HG03045 (cell line): ENCODE data around the gene NCOR2.

Source experiments
- ATAC-seq: cut with Tn5 transposase; IDR thresholded peaks from one replicate; pipeline ENCODE4 v1.9.1; 2021; ENCODE audit warnings: mild to moderate bottlenecking, moderate library complexity; ENCODE audit not compliant: unreplicated experiment

Gene NCOR2

DNA sequence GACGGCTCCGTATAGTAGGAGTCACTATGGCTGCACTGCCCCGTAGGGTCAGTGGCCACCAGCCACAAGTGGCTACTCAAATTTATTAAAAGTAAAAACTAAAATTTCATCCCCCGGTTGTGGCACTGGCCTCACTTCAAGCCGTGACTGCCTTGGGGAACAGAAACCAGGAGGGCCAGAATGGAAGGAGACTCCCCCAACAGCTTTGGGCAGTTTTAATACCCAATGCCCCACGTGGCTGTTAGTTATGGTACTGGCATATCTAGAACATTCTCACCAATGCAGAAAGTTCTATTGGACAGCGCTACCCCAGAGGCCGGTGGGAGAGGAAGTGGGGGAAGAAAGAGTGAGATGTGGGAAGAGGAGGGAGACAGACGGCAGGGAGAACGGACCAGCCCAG lies 6.2 kb downstream of the NCOR2 start:
- no peak for ATAC-seq

DNA sequence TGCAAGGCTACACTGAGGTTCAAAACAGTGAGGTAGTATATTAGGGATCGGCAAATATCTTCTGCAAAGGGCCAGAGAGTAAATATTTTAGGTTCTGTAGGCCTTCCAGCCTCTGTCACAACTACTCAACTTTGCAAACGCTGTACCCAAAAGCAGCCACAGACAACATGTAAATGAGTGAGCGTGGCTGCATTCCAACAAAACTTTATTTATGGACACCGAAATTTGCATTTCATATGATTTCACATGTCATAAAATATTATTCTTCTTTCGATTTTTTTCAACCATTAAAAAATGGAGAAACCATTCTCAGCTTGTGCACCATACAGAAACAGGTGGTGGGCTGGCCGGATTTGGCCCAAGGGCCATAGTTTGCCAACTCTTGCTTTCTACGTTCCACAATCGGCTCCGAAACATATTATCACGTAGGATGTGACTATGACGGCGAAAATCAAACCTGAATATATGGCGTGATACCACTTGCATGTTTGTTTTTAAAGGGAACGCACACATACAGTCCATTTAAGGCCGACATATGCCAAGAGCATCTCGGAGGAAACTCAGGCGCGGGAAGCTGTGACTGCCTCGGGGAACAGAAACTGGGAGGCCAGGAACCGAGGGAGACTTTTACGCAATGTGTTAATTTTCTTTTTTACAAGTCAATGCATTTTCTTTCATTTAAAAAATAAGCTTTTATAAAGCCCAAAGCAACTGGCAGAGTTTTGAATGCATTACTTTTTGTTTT lies 7.1 kb downstream of the NCOR2 start:
- ATAC-seq: no peak

DNA sequence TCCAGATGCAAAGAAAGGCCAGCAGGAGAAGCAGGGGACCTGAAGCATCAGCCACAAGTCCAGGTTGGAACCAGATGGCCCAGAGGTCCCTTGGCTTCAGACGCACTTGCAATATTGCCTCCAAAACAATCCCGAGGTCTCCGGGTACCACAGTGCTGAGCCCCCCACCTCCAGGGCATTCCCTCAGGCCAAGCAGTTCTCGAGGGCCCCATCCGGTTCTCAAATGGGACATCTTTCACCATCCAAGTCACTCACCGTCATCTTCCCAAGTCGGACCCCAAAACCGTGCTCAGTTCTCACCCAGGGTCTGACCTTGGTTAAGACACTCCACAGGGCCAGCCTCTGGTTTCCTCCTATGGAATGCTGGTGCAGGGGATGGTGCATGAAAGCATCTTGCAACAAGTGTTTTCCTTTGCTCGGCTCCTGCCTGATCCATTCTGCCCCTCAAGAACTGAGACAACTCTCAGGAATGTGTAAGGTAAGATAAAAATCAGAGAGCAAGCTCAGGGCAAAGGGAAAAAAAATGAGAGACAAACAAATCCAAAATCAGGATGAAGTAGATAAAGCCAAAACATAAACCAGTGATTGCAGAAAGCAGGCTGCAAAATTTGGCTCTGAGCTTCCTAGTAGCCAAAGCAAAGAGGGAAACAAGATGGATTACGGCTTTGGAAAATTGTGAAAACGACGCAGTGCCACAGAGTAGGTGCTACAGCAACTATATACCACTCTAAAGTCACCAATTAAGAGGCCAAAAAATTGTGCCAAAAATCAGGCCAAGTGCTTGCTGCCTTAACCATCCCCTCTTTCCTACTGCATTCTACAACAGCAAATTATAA lies 8.0 kb downstream of the NCOR2 start:
- no peak for ATAC-seq

DNA sequence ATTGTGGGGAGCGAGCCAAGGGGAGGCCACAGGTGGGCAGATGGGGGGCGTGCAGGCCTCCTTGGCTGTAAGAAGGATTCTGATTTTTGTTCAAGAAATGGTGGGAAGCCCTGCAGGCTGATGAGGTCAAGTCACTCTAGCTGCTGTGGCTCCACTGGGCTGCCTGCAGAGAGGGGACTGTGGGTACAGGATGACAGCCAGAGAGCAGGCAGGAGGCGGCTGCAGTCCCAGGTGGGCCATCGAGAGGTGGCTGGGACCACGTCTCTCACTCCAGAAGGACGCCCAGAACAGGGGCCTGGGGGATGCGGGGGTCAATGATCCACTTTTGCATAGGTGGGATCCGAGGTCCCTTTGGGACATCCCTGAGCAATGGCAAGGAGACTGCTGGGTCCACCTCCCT lies 9.1 kb downstream of the NCOR2 start:
- ATAC-seq: no peak

DNA sequence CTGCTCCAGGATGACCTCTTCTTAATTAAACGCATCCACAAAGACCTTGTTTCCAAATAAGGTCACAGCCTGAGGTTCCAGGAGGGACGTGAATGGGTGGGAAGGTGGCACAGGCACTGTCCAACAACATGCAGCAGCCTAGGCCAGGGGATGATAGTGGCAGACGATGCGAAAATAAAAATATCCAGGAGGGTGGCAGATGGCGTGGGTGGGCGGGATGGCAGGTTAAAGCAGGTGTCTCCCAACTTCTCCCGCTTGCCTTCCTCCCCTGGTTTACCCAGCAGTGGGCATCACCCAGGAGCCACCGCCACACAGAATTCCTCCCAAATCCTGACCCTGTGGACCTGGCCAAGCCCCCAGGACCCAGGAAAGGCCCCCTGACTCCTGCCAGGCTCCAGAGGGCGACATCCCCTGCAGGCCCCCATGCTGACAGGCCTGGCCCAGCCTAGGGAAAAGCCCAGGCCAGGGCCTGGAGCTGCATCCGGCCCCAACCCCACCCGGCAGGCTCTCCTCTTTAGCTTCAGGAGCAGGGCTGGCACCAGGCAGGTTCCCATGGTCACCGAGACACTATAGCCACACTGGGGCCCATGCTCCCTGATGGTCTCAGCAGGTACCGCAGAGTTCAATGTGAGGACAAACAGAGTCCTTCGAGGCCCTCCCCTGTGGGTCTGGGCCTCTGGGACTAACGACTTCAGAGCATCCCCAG lies 9.7 kb downstream of the NCOR2 start:
- no peak for ATAC-seq

DNA sequence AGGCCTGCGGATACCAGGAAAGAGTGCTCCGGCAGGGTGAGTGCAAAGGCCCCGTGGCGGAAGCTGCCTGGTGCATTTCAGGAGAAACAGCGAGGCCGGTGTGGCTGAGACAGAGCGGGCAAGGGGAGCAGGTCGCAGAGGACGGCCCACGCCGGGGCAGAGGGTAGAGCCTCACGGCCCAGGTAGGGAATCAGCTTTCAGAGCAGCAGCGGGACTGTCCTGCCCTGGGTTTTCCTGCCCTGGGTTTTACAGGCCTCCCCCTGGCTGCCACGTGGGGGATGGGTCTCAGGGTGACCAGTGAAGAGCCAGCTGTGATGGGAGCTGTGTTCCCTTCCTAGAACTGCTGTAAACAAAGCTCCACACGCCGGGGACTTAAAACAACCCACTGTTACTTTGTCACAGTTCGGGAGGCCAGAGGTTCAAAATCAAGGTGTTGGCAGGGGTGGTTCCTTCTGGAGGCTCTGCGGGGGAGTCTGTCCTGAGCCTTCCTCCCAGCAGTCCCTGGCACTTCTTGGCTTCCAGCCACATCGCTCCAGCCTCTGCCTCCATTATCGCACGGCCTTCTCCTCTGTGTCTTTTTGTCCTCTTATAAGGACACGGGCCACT lies 10.4 kb downstream of the NCOR2 start:
- ATAC-seq: no peak

DNA sequence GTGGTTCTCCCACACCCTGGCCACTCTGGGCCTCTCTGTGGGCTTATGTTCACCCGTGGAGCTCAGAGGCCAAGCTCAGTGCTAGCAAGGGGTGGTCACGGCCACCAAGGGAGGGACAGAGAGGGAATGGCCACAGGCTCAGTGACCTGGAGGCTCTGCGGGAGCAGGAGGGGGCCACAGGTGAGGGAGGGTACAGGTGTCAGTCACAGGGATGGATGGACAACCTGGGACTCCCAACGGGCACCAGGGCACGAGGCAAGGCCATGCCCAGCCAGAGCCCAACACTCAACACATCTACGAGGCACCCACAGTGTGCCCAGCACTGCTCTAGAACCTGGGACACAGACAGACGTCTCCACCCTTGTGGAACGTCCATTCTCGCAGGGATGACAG lies 11.3 kb downstream of the NCOR2 start:
- ATAC-seq: no peak

DNA sequence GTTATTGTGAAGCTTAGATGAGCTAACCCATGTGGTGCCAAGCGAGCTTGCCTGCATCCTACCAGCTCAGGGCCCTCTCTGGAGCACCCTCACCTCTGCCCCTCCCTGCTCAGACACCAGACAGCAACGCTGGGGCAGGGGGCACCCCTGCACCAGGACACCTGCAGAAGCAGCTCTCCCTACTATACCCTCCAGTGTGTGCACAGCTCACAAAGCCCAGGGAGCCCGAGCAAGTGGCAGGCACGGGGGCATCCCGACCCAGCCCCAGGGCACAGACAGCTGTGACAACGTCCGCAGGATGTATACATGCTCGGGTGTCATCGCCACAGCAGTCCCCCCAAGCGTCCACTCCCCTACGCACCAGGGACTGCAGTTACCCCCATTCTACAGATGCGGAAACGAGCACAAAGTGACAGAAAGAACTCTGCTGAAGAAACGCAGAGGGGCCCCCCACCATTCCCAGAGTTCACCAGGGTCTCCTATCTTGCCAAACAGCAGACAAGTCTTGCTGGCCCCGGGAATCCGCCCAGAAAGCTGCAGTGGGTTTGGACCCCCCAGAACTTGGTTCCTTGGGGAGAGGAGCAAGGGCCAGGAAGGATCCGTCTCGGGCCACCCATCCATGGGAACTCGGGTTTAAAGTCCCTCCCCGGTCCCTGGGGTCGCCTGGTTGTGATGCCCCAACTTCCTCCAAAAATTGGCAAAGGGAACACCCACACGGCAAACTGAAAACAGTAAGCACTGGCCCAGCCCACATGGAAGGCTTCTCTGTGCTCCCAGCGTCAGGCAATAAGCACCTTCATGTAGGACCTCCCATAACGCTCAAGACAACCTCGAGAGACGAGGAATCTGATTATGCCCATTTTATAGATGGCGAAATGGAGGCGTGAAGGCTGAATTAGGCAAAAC lies 12.0 kb downstream of the NCOR2 start:
- ATAC-seq: no peak

DNA sequence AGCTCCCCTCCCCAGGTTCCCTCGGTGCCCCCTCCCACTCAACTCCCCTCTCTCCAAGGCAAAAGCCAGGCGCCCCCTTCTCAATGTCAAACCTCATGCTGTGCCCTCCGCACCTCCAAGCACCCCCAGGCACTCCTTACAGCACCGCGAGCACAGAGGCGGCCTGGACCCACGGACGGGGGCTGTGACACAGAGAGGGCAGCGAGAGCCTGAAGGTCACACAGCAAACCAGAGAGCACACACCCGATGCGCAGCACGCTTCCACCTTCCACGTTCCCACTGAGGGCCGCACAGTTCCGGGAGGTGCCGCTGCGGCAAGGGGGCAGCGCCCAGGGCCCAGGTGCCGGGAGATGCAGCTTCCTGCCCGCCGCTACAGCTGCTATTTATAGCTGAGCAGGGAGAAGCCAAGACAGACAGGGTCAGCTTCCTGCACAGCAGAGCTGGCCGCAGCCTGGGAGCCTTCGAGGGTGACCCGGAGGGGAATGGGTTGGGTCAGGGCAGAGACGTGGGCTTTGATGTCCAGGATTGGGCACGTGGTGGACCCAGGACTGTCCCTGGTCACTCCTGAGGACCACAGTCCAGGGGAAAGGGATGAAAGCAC lies 12.9 kb downstream of the NCOR2 start:
- ATAC-seq: no peak

DNA sequence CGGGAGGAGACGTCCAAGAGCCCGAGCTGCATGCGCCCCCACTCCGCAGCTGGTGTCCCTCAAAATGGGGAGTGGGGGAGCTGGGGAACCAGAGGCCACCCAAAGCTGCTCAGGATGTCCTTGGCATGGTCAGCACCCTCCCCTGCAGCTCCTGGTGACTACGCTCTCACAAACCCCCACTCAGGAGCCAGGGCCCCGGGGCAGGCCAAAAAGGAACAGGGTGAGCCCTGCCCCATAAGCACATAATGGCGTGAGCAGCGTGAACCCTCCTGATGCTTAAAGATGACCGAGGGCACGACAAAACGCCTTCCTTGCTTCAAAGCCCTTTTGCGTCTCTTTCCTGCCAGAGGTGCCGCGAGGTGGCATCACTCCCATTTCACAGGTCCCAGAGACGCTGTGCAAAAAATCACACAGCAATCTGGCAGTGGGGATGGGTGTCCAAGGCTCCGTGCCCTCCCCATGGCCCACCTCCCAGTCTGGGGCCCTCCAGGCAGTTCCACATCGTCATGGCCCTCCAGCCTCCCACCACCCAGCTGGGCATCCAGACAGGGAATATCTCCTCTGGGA lies 13.5 kb downstream of the NCOR2 start:
- no peak for ATAC-seq

DNA sequence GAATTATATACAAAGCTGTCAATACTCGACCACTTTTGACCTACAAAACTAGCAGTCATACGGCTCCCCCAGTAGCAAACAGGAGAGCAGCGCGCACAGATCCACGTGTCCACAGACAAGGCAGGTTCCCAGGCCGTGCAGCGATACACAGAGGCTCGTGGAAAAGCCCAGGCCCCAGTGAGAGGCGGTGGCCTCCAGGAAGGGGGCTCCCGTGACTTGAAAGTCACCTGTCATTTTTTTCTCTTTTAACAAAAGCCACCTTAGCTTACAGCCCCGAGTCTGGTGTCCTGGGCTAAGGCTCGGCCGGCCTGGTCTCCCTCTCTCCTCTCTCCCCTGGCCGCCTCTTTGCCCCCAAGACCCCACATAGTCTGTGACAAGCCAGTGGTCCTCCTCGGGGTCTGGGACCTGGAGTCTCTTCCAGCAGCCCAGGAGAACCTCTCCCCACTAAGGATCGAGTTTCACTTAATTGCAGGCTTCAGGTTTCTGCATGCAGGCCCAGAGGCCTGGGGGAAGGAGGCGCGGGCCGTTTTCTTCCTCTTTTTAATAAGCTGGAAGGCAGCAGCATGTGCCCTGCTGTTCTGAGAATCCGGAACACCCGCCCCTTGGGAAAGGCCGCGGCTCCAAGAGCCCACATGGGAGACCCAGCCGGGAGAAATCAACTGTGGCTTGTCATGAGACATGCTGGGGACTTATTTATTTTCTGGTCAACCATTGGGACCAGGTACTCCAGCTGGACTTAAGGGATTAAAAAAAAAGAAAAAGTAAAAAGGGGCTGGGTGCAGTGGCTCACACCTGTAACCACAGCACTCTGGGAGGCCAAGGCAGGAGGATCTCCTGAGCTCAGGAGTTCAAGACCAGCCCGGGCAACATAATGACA lies 15.9 kb downstream of the NCOR2 start:
- no peak for ATAC-seq

DNA sequence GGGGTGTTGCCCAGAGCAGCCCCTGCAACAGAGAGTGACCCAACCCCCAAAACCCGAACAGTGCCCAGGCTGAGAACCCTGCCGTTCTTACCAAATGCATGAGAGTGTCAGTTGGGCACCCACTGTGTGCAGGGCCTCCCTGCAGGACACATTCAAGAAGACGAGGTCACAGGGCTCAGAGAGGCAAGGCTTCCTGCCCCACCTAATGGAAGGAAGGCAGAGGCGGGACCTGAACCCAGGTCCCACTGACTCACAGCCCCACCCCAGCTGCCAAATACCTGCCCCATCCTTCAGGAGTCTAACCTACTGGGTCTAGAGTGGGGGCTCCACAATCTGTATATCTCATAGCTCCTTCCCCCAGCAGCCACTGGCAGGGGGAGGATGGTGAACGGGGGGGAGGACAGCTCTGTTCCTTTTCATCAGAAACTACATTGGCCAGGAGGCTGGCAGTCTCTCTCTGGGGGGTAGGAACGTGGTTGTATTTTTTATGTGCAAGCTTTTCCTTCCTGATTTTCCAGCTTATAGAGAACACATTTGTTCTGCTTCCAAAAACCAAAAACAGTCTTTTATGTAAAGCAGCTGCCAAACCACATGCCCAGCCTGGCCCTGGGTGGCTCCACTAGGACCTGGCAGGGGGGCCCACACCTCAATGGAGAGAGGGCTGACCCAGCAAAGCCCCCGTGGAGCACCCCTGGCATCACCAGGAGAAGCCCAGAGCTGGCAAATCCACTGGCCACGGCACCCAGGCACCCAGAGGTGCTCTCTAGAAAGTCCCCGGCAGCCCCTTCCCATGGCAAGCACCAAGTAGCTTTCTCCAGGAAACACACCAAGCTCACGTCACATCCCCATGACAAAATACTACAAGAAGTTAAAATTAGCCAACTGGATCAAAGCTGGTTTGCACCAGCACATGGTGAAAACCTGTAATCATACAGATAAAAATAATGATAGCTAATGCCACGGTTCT lies 17.0 kb downstream of the NCOR2 start:
- ATAC-seq: no peak

DNA sequence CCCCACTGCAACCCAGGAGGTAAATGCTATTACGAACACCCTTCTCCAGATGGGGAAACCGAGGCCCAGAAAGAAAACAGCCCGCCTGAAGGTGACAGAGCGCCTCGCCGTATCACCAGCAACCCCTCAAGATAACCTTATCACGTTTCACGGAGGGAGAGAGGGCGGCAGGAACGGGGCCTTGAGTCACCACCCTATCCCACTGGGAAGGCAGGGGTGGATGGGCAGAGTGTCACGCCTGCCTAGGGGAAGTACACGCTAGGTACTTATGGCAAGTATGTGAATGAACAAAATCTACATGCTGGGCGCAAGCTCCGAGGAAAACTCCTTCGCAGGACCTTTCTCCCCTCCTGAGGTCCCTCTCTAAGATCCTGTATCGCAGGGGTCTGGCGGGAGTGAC lies 17.8 kb downstream of the NCOR2 start:
- ATAC-seq: no peak

DNA sequence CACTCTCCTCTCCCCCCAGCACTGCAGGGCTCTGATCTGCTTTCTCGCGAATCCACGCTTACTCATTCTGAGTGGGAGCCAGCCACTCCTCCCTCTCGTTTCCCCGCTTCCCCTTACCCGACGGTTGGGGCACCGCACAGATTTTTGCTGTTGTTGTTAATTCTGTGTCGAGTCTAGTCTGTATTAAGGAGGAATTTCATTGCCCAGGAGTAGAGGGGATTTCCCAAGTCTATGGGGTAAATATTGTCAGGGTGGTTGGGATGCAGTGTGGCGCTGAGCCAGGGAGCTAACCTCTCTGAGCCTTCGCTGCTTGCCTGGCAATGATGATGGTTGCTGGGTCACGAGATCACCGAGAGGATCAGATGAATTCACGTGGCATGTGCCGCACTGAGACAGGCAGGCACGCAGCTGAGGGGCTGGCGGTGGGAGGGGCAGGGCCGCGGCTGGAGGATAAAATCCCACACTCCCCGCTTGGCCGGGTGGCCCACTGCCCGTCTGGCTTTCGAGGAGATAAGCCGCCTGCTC lies 18.5 kb downstream of the NCOR2 start:
- no peak for ATAC-seq

DNA sequence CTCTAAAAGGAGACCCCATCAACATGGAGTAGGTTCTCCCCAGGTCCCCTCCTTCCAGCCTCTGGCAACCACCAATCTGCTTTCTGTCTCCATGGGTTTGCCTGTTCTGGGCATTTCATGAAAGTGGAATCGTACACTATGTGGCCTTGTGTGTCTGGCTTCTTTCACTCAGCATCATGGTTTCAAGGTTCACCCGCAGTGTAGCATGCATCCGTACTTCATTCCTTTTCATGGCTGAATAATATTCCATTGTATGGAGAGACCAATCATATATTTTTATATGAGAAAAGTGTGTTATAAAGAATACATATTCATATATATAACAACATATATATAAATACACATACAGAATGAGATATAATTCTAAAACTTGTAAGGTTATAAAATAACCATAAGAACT lies 19.8 kb downstream of the NCOR2 start:
- no peak for ATAC-seq

DNA sequence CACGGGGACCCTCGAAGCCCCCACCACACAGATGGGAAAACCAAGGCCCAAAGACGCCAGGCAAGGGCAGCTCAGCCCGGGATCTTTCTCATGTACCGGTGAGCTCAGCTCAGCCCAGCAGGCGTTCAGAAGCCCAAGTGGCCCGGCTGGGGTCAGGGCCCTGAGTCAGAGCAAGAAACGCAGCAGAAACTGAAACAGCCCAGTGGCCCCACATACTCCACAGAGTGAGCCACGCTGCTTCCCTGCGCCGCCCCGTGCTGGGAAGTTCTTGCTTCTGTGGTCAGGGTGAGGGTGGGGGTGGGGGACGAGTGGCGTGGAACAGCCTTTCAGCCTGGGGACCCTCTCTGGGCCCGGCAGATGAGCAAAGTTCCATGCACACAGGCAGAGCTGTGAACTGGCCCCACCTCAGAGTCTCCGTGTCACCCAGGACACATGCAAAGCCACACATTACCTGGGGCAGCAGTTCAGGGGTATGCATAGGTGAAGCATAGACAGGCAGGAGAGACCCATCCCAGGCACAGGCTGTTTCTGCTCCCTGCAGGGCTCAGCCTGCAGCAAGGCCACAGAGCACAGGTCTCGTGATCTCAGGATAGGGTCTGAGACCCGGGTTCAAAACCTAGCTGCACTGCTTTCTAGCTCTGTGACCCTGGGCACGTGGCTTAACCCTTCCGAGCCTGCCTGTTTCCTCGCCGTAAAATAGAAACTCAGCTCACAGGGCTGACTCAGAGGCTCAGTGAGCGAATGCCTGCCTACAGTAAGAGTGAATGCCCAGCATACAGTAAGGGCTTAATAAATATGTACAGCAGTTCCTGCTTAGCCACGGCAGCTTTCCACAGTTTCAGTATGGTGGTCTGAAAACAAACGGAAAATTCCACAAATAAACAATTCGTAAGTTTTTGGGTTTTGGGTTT lies 21.6 kb downstream of the NCOR2 start:
- peak; percentile 92 for ATAC-seq
